HG03196 (cell line): ENCODE measurements around the gene EID3.
A peak's percentile ranks its signal among the peaks of the same experiment; 100 is the strongest.
"Not testable (repeated sequence)": the region's sequence is repeated elsewhere in the genome, so short reads cannot be mapped to it uniquely, and the experiment has no call there.

Experiments
- ATAC-seq: cut with Tn5 transposase; IDR thresholded peaks from one replicate; pipeline ENCODE4 v1.9.1; 2021; ENCODE audit not compliant: unreplicated experiment

The EID3 gene

GRCh38 chr12:104303538-104304151 is at the start of gene EID3:
Gene EID3, plus strand, starts transcription at chr12:104303739. Its CDS starts 196 bp downstream, at chr12:104303935.
- peak; percentile 80 for ATAC-seq

DNA sequence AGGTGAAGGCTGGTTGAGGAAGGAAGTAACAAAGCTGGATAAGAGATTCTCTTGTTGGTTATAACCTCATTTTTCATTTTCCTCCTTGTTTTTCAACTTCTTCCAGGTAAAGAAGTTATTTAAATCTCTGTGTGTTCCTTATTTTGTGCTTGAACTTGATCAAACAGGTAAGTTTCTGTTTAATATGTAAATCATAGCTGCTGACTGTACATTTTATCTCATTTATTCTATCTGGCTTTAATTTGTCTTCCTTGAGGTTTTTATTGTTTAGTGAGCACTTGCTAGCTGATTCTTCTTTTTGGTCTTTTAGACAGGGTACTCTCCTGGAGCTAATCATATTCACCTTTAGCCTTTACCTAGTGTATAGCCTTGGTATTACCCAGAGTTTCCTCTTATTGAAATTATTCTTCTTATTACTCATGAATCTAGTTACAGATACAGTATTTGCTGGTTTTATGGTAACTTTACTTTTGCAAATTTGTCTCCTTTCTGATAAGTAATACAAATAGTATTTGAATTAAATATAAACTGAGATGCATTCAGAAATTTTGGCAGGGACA is 45.5 kb upstream of the EID3 start:
- ATAC-seq, result no peak

GRCh38 chr12:104258476-104259067 is 45.0 kb upstream of the EID3 start:
- no peak for ATAC-seq

DNA sequence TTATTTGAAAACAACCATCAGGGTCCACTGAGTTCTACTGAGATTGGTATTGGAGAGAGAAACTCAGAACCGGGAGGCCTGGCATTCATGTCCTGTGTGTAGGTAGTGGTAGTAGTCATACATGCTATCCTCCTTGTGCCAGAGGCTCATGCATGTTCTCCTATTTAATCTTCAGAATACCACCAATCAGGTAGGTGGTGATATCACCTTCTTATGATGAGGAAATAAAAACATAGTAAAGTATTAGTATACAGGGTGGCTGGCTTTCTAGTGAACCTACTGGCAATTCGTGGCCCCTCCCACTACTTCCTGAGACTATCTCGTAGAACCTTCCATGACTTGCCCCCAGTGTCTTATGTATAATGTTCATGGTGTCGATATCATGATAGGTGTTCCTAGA is 40.5 kb upstream of the EID3 start:
- no peak for ATAC-seq

- ATAC-seq, result no peak
Measured at GRCh38 chr12:104263580-104264358, 39.8 kb upstream of the EID3 start.

DNA sequence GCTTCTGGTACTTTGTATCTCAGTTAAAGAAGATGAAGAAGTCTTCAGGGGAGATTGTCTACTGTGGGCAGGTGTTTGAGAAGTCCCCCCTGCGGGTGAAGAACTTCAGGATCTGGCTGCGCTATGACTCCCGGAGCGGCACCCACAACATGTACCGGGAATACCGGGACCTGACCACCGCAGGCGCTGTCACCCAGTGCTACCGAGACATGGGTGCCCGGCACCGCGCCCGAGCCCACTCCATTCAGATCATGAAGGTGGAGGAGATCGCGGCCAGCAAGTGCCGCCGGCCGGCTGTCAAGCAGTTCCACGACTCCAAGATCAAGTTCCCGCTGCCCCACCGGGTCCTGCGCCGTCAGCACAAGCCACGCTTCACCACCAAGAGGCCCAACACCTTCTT is 38.1 kb upstream of the EID3 start:
- ATAC-seq, result not testable (repeated sequence)

- ATAC-seq, result no peak
Measured at GRCh38 chr12:104272938-104273337, 30.6 kb upstream of the EID3 start.

DNA sequence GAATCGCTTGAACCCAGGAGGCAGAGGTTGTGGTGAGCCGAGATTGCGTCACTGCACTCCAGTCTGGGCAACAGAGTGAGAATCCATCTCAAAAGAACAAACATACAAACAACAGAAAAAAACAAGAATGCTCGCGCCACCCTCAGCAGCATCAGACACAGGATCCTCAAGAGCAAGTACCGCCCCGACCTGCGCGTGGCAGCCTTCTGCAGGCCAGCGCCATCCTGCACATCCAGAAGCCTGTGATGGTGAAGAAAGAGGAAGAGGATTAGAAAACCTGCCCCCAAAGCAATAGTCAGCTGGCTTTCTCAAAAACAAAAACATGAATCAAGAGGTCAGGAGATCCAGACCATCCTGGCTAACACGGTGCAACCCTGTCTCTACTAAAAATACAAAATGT is 30.0 kb upstream of the EID3 start:
- ATAC-seq, result no peak

- no peak for ATAC-seq
Measured at GRCh38 chr12:104274811-104275210, 28.7 kb upstream of the EID3 start.

GRCh38 chr12:104275689-104276088 is 27.9 kb upstream of the EID3 start:
- peak; percentile 25 for ATAC-seq

DNA sequence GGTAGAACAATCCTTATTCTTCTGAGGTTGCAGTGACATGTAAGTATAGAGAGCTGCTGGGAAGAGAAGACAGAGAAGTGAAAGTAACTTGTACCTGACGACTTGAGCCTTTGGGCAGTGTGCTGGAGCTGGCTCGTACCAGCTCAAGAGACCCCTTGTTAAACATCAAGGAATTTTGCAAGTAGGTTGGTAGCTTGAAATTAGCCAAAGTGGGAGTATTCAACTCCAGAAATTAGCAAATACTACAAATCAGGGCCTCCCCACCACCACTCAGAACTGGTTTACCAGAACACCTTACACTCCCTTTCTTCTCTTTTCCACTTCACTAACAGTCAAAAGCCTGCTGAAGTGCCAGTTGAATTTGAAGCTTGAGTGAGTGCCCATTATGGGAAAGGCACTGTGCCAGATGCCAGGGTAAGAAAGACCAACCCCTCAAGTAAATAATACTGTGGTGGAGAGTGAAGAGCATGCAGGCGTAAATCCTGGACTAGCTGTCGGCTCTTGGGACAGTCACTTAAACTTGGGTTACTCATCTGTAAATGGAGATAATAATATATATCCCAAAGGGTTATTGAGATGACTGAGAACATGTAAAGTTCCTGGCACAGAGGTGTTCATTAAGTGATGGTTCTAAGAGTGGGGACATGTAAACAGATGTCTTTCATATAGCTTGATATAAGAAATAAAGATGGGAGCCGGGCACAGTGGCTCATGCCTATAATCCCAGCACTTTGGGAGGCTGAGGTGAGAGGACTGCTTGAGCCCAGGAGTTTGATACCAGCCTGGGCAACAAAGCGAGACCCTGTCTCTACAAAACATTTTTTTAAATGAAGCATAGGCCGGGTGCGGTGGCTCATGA is 27.0 kb upstream of the EID3 start:
- ATAC-seq, result peak; percentile 67

GRCh38 chr12:104279164-104279563 is 24.4 kb upstream of the EID3 start:
- no peak for ATAC-seq

DNA sequence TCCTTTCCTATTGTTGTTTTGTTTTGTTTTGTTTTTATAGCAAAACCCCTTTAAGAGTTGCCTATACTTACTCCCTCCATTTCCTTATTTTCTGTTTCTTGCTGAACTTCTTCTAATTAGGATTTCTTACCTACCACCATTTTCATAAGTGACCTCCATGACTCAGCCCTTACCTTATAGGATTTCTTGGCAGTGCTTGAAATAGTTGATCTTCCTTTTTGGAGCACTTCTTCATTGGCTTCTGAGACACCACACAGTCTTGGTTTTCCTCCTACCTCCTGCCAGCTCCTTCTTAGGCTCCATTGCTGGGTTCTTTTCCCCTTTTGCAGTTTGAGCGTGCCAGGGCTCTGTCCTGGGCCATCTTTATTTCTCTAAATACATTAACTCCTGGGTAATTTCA is 23.4 kb upstream of the EID3 start:
- no peak for ATAC-seq

DNA sequence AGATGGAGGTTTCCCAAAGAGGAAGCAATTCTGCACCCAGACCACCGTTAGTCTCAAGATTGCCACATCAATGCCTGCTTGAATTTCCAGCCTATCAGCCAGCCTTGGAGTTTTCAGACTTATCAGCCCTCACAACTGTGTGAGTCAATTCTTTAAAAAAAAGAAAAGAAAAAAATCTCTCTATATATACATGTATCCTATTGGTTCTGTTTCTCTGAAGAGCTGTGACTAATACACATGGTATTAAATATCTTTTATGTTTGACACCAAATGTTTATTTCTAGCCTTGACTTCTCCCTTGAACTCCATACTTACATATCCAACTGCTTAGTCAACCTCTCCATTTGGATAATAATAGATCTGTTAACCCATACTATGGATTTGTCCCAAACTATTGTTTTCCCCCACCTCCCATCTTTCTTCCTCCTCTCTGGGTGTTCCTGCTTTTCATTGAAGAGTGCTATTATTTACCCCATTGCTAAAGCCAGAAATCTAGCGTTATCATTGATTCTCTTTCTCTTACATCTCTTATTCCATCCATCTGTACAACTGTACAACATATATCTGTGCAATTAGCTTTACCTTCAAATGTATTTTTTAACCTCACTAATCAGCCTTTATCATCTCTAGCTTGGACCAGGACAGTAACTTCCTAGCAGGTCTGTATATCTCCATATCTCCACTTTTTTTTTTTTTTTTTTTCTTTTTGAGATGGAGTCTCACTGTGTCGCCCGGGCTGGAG is 22.7 kb upstream of the EID3 start:
- no peak for ATAC-seq

- no peak for ATAC-seq
Measured at GRCh38 chr12:104281636-104282035, 21.9 kb upstream of the EID3 start.

- ATAC-seq, result no peak
Measured at GRCh38 chr12:104282109-104282508, 21.4 kb upstream of the EID3 start.

GRCh38 chr12:104285740-104286515 is 17.6 kb upstream of the EID3 start:
- peak; percentile 1 for ATAC-seq

DNA sequence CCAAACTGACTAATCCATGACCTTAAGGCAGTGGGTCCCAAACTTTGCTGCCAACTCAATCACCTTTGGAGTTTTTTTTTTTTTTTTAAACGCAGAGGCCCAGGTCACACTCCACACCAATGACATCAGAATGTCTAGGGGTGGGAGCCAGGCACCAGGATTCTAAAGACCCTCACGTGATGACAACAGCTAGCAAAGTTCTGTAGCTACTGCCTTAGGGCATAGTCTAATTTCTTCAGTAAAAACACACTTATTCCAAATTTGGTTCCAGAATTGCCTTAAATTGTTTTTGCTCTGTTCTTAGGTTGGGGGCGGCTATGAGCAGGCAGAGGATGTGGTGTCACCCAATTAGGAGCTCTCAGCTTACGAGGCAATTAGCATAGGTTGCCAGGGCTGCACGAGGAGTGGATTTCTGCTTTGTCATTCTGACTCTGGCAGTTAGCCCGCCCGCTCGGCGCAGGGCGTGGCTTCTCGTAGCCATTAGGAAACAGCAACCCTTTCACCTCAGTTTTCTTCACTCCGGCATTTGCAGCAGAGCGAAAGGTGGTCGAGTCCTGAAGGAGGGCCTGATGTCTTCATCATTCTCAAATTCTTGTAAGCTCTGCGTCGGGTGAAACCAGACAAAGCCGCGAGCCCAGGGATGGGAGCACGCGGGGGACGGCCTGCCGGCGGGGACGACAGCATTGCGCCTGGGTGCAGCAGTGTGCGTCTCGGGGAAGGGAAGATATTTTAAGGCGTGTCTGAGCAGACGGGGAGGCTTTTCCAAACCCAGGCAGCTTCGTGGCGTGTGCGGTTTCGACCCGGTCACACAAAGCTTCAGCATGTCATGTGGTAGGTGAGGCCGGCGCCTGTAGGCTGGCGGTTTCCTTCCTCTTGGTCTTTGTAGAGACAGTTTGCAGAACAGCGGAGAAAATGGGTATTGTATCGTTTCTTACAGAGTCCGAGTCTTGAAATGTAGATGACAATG is 16.7 kb upstream of the EID3 start:
- ATAC-seq, result peak; percentile 86
